Breast epithelium (tissue), 3 donors: ENCODE measurements around the gene P2RY6.

Experiments used
- CTCF ChIP-seq, 3 donors: fragments of 450-650 bp; IDR thresholded peaks; one replicate each; pipeline ENCODE4 v1.5.1; 2016 to 2017; ENCODE audit warnings: antibody characterized with exemption in 3 of 3, mild to moderate bottlenecking in 3 of 3, moderate library complexity in 3 of 3
- POLR2AphosphoS5 ChIP-seq, 3 donors: sonication (generic); formaldehyde crosslinking; IDR thresholded peaks; one replicate each; pipeline ENCODE4 v1.6.1; 2017; ENCODE audit warnings: antibody characterized with exemption in 3 of 3

DNA sequence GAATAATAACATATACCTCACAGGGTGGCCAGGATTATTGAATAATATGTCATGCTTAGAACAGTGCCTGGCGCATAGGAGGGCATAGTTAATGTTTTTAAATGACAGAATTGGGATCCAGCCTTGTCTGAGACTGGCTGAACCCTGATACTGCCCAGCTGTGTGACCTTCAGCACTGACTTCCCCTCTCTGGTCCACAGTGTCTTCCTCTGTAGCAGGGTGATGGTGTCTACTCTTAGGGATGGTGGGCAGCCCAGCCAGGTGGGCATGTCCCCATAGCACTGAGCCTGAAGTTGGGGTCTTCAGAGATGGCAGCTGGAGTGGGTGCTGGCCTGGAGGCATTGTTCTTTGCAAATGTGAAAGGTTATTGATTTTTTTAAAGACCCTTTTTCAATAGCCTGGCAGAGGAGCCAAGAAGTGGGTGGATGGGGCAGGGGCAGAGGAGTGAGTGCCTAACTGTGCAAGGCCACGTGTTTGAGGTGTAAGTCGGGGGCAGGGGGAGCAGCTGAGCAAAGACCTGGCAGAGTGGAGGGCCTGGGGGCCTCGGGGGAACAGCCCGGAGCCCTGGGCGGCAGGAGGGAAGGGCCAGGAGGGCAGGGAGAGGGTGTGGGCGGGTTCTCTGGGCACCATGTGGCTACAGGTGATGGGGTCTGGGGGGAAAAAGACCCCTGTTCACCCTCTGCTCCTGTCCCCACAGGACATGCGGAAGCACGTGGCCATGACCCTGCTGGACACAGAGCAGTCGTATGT, 74.2 kb downstream of the P2RY6 start:
- no peak for TF ChIP-seq CTCF (IDR thresholded peaks at IDR 0.05)
- no peak for TF ChIP-seq POLR2AphosphoS5 (IDR thresholded peaks at IDR 0.05)
